K562 (cell line): Measurements from ENCODE around the gene CCDC47. TPM values are rescaled to one million over a fixed set of nuclear protein-coding genes. Genes with fewer than 3 reads are reported as not detected.

Experiments
- CHCHD3 ChIP-seq: fragments of 250-450 bp; sonication (Bioruptor Pico); IDR thresholded peaks from 2 replicates; pipeline ENCODE4 v2.1.2; 2022; ENCODE audit warnings: mild to moderate bottlenecking
- FOXA1 ChIP-seq: fragments of 450-650 bp; IDR thresholded peaks from 2 replicates; pipeline ENCODE4 v1.6.1; 2016; ENCODE audit warnings: mild to moderate bottlenecking, borderline replicate concordance
- FOXJ2 ChIP-seq: fragments of 200-800 bp; sonication (Bioruptor generic); IDR thresholded peaks from 2 replicates; pipeline ENCODE4 v1.6.1; 2016; ENCODE audit warnings: missing genetic modification characterization, missing compliant biosample characterization
- HDAC1 ChIP-seq, 2 experiments: fragments of 450-650 bp; IDR thresholded peaks; 2 replicates each; pipeline ENCODE4 v1.6.1; 2016 to 2017; ENCODE audit warnings: inconsistent platforms in 1 of 2, mild to moderate bottlenecking in 1 of 2, moderate library complexity in 1 of 2
- XRCC3 ChIP-seq: fragments of 450-650 bp; IDR thresholded peaks from 2 replicates; pipeline ENCODE4 v1.6.1; 2017; ENCODE audit warnings: mild to moderate bottlenecking, moderate library complexity
- ZNF12 ChIP-seq: sonication (generic); formaldehyde crosslinking; IDR thresholded peaks from 2 replicates; pipeline ENCODE4 v1.4.0; 2020; ENCODE audit warnings: mild to moderate bottlenecking, missing genetic modification reagents
- ZNF57 ChIP-seq: fragments of 450-650 bp; formaldehyde crosslinking; IDR thresholded peaks from 2 replicates; pipeline ENCODE4 v1.4.0; 2020; ENCODE audit warnings: mild to moderate bottlenecking, moderate library complexity
- polyA plus RNA-seq, 8 experiments: library from polyadenylated mRNA; depleted of rRNA in 4 of 8; stranded (reverse) in 5 of 8; unstranded in 3 of 8; fragments of >200 nt; fragmentation: Nextera tagmentation in 2 of 8; fragmentation: Illumina TruSeq in 1 of 8; extraction: Ambion mirVana in 2 of 8; extraction: Trizol in 1 of 8; gene quantifications; 2 replicates each; pipeline versions ENCODE4 v1.2.1 to v1.2.3, GENCODE V29; 2011 to 2014; ENCODE audit warnings: inconsistent platforms in 1 of 8, missing spikeins in 1 of 8
- total RNA-seq, 7 experiments: library from RNA; depleted of rRNA in 6 of 7; stranded (reverse); fragments of >200 nt in 6 of 7; fragmentation: Illumina TruSeq in 2 of 7; extraction: Trizol in 2 of 7; gene quantifications; 2 replicates each; pipeline versions ENCODE4 v1.2.1 to v1.2.3, GENCODE V29; 2011 to 2021; ENCODE audit warnings: low replicate concordance in 1 of 7
- TF ChIP-seq, protein P1 (sequence below): fragments of 450-650 bp; IDR thresholded peaks from 2 replicates; pipeline ENCODE4 v1.6.1; 2018; ENCODE audit not compliant: partially characterized antibody
- TF ChIP-seq, protein P2 (sequence below): sonication (generic); formaldehyde crosslinking; IDR thresholded peaks from 2 replicates; pipeline ENCODE4 v1.8.0; 2023; ENCODE audit warnings: missing genetic modification reagents, mild to moderate bottlenecking, borderline replicate concordance
- TF ChIP-seq, protein P3 (sequence below), 2 experiments: fragments of 450-650 bp; IDR thresholded peaks; 2 replicates each; pipeline ENCODE4 v1.6.1; 2016
- TF ChIP-seq, protein P4 (sequence below): fragments of 250-450 bp; sonication (Bioruptor Pico); IDR thresholded peaks from 2 replicates; pipeline ENCODE4 v1.4.0; 2020; ENCODE audit warnings: mild to moderate bottlenecking
- TF ChIP-seq, protein P5 (sequence below), 2 experiments: IDR thresholded peaks; 2 replicates each; pipeline ENCODE4 v1.6.1; 2011; ENCODE audit warnings: borderline replicate concordance in 1 of 2, control low read depth in 1 of 2, low read depth in 1 of 2, low read length in 1 of 2, mild to moderate bottlenecking in 1 of 2, mixed read lengths in 1 of 2, moderate library complexity in 1 of 2; ENCODE audit not compliant: insufficient read depth in 1 of 2, insufficient read length in 1 of 2, poor library complexity in 1 of 2, severe bottlenecking in 1 of 2; ENCODE audit errors: extremely low read depth in 1 of 2

The CCDC47 gene
- total and polyA plus RNA-seq, 9 of the 15 experiments (the other 6 are each of a cell fraction or from before 2014, with no cell fraction given), result 15.5 to 162 (median 122) TPM

DNA sequence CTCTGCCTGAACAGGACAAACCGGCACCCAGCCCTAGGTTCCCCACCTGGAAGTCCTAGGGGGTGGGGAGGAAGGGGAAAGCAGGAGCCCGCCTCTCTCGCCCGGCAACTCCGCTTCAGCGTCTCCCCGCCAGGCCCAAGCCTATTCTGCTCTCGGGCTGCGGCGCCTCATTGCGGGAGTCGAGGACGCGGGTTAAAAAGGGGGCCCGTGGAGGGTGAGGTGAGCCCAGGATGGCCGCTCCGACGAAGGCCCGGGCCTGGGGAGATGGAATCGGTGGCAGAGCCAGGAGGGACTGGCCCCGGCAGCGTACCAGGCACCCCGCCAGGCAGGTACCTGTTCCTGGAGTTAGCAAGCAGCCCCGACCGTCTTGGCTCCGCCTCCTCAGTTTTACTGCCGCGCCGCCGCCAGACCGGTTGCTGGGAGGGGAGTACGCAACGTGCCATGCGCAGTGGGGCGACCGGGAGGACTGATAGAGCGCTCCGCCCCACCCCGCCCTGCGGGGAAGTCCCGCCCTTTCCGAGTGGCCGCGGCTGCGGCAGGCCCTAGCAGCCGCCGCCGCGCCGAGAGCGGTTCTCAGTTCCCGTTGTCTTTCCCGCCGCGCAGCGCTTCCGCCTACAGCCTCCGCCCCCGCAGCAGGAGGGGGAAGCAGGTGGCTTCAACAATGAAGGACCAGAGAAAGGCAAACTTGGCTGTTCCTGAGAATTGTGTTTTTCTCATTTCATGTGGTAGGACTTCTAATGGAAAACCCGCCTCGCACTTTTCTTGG, 31.8 kb downstream of the CCDC47 start, which contains the start of gene STRADA (continued):
- TF ChIP-seq, protein P1, sequence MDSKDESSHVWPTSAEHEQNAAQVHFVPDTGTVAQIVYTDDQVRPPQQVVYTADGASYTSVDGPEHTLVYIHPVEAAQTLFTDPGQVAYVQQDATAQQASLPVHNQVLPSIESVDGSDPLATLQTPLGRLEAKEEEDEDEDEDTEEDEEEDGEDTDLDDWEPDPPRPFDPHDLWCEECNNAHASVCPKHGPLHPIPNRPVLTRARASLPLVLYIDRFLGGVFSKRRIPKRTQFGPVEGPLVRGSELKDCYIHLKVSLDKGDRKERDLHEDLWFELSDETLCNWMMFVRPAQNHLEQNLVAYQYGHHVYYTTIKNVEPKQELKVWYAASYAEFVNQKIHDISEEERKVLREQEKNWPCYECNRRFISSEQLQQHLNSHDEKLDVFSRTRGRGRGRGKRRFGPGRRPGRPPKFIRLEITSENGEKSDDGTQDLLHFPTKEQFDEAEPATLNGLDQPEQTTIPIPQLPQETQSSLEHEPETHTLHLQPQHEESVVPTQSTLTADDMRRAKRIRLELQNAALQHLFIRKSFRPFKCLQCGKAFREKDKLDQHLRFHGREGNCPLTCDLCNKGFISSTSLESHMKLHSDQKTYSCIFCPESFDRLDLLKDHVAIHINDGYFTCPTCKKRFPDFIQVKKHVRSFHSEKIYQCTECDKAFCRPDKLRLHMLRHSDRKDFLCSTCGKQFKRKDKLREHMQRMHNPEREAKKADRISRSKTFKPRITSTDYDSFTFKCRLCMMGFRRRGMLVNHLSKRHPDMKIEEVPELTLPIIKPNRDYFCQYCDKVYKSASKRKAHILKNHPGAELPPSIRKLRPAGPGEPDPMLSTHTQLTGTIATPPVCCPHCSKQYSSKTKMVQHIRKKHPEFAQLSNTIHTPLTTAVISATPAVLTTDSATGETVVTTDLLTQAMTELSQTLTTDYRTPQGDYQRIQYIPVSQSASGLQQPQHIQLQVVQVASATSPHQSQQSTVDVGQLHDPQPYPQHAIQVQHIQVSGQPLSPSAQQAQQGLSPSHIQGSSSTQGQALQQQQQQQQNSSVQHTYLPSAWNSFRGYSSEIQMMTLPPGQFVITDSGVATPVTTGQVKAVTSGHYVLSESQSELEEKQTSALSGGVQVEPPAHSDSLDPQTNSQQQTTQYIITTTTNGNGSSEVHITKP, result no peak
- TF ChIP-seq, protein P2, sequence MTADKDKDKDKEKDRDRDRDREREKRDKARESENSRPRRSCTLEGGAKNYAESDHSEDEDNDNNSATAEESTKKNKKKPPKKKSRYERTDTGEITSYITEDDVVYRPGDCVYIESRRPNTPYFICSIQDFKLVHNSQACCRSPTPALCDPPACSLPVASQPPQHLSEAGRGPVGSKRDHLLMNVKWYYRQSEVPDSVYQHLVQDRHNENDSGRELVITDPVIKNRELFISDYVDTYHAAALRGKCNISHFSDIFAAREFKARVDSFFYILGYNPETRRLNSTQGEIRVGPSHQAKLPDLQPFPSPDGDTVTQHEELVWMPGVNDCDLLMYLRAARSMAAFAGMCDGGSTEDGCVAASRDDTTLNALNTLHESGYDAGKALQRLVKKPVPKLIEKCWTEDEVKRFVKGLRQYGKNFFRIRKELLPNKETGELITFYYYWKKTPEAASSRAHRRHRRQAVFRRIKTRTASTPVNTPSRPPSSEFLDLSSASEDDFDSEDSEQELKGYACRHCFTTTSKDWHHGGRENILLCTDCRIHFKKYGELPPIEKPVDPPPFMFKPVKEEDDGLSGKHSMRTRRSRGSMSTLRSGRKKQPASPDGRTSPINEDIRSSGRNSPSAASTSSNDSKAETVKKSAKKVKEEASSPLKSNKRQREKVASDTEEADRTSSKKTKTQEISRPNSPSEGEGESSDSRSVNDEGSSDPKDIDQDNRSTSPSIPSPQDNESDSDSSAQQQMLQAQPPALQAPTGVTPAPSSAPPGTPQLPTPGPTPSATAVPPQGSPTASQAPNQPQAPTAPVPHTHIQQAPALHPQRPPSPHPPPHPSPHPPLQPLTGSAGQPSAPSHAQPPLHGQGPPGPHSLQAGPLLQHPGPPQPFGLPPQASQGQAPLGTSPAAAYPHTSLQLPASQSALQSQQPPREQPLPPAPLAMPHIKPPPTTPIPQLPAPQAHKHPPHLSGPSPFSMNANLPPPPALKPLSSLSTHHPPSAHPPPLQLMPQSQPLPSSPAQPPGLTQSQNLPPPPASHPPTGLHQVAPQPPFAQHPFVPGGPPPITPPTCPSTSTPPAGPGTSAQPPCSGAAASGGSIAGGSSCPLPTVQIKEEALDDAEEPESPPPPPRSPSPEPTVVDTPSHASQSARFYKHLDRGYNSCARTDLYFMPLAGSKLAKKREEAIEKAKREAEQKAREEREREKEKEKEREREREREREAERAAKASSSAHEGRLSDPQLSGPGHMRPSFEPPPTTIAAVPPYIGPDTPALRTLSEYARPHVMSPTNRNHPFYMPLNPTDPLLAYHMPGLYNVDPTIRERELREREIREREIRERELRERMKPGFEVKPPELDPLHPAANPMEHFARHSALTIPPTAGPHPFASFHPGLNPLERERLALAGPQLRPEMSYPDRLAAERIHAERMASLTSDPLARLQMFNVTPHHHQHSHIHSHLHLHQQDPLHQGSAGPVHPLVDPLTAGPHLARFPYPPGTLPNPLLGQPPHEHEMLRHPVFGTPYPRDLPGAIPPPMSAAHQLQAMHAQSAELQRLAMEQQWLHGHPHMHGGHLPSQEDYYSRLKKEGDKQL (CRISPR knock-in tag), result no peak
- TF ChIP-seq XRCC3 (no peak), HDAC1 (IDR thresholded peaks at IDR 0.05) (peak in 1 of 2 experiments; percentile 82; a peak in 2 of 4 replicates), ZNF12 (0 out of 2 replicates have a peak, but pooled peaks have one; percentile 30), FOXA1 (no peak), ZNF57 (CRISPR knock-in tag) (no peak), CHCHD3 (CRISPR knock-in tag) (no peak), FOXJ2 (no peak)
- TF ChIP-seq, protein P3, sequence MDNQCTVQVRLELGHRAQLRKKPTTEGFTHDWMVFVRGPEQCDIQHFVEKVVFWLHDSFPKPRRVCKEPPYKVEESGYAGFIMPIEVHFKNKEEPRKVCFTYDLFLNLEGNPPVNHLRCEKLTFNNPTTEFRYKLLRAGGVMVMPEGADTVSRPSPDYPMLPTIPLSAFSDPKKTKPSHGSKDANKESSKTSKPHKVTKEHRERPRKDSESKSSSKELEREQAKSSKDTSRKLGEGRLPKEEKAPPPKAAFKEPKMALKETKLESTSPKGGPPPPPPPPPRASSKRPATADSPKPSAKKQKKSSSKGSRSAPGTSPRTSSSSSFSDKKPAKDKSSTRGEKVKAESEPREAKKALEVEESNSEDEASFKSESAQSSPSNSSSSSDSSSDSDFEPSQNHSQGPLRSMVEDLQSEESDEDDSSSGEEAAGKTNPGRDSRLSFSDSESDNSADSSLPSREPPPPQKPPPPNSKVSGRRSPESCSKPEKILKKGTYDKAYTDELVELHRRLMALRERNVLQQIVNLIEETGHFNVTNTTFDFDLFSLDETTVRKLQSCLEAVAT (IDR thresholded peaks at IDR 0.05), result no peak
- TF ChIP-seq, protein P4, sequence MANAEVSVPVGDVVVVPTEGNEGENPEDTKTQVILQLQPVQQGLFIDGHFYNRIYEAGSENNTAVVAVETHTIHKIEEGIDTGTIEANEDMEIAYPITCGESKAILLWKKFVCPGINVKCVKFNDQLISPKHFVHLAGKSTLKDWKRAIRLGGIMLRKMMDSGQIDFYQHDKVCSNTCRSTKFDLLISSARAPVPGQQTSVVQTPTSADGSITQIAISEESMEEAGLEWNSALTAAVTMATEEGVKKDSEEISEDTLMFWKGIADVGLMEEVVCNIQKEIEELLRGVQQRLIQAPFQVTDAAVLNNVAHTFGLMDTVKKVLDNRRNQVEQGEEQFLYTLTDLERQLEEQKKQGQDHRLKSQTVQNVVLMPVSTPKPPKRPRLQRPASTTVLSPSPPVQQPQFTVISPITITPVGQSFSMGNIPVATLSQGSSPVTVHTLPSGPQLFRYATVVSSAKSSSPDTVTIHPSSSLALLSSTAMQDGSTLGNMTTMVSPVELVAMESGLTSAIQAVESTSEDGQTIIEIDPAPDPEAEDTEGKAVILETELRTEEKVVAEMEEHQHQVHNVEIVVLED (CRISPR knock-in tag), result peak; percentile 87
- TF ChIP-seq, protein P5, sequence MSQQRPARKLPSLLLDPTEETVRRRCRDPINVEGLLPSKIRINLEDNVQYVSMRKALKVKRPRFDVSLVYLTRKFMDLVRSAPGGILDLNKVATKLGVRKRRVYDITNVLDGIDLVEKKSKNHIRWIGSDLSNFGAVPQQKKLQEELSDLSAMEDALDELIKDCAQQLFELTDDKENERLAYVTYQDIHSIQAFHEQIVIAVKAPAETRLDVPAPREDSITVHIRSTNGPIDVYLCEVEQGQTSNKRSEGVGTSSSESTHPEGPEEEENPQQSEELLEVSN (IDR thresholded peaks at IDR 0.05; ENCODE audit: borderline replicate concordance in 1 of 2, extremely low read depth in 1 of 2, insufficient read depth in 1 of 2, insufficient read length in 1 of 2, low read depth in 1 of 2, low read length in 1 of 2, poor library complexity in 1 of 2, severe bottlenecking in 1 of 2), result peak; percentile 88 to 99
